Ramos (cell line): Measurements from ENCODE around the gene IQGAP2.

Experiments used
- in situ Hi-C: fragments of 300-500 bp; cut with MboI; formaldehyde crosslinking; loops from one replicate; pipeline ENCODE4 v1.14.3; 2022; ENCODE audit warnings: low sequenced_read_pairs; ENCODE audit not compliant: unreplicated experiment

The IQGAP2 gene

DNA sequence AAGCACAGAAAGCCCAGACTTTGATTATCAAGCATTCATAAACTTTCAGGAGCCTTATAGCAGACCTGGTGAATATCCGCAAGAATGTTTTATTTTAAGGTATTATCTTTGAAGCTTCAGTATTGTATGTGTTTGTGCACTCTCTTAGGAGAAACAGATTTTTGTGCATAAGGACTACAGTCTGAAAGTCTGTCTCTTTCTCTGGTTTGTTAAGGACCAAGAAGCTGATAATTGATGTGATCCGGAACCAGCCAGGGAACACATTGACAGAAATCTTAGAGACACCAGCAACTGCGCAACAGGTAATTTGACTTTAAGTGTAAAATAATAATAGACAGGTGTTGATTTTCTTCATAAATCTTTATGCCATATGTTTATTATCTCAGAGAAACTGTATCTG is 290.1 kb downstream of the IQGAP2 start:
- in situ Hi-C loops: no loop called here

DNA sequence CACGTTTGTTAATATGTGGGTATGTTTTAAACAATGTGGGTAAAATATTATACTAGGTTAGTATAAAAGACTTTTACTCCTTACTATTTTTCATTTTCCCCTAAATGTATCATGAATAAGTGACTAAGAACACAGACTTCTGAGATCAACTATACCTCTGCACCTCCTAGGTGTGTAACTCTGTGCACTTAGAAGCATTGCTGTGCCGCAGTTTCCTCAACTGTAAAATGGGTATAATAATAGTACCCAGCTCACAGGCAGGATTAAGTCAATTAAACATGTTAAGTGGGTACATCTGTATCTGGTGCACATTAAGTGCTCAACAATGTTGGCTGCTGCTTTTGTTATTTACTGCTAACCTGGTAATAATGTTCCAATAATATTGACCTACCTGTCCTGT is 291.2 kb downstream of the IQGAP2 start:
- in situ Hi-C loops: no loop called here

DNA sequence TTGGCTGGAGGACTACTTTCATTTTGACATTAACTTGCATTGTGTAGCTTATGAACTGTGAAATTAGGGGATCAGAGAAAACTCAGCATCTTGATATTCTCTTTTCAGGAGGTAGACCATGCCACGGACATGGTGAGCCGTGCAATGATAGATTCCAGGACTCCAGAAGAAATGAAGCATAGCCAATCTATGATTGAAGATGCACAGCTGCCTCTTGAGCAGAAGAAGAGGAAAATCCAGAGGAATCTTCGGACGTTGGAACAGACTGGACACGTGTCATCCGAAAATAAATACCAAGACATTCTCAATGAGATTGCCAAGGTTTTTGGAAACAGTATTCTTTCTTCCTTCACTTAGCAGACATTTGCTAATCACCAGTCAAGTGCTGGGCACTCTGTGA is 292.3 kb downstream of the IQGAP2 start:
- in situ Hi-C loops: no loop called here

DNA sequence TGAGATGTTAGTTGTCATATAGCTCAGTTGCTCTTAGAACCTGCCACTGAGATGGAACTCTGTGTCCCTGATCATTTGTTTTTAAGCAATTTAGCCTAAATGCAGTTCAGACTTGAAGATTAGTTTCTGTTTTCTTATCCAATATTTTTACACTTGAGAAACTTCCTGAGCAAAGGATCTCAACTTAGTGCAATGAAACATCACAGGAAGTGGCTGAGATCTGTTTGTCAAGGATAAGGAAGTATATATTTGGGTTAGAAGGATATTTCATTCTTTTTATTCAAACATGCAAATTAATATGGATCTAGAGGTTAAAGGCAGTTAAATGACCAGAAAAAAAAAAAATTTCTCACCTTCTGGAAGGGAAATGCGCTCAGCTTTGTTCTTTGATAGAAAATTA is 293.2 kb downstream of the IQGAP2 start:
- in situ Hi-C loops: no loop called here

DNA sequence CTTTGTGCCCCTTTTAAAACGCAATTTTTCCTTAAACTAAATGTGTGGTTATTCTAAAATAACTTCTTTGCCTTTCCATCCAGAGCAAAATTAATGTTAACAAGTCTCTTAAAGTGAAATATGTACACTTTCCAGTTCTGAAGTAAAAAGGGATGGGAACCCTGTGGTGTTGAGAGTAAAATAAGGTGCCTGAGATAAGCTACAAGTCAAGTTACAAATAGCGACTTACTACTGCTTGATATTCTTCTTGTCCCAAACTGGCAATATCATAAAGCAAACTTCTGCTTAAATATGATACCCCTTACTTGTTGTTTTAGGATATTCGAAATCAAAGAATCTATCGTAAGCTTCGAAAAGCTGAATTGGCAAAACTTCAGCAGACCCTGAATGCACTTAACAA is 294.6 kb downstream of the IQGAP2 start:
- in situ Hi-C loops: no loop called here

DNA sequence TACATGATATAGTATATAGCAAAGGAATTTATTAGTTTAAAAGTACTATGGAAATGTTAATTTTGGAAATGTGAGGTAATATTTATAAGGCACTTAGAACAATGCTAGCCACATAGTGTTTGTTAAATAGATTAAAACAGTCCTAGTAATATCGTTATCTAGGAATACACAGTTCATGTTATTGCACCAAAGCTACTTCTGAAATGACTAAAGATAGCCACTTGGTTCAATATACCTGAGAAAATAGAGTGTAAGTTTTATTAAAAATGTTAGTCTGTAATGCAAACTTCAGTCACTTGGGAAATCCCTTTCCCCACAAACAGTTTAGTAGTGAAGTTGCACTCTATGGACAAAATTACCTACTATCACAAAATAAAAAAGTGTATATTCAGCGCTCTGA is 297.5 kb downstream of the IQGAP2 start:
- in situ Hi-C loops: no loop called here

DNA sequence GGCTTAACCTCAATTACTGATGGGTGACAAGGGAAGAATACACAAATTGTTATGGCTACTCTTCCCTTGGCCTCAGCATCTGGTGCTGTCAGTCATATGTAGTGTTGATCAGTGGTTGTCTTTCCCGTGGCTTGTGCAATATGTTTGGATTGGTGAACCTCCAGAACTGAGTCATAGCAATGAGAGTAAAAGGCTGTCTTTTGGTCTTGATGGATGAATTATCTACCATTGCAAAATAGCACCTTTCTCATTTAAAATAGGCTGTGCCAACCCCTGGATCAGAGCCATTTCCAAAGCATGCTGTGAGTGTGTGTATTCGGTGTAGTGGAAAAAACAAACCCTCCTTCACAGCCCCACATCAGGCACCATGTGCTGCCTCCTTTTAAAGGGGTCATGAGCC is 298.2 kb downstream of the IQGAP2 start:
- in situ Hi-C loops: no loop called here

DNA sequence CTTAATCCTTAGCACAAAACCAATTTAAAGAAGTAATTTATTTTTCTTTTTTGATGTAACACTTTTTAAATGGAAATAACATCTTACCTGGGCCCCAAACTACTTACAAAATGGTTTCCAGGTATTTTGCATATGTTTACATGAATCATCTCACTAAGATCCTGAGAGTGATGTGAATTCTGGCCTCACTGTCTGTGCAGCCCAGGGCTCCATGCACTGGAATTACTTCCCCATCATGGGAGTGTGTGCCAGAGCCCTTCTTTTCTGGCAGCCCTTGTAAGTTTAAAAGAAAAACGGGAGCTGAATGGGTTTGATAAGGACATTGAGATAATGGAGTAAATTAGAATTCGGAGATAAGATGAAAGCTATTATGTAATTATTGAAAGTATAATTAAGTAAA is 300.6 kb downstream of the IQGAP2 start:
- in situ Hi-C loops: no loop called here

DNA sequence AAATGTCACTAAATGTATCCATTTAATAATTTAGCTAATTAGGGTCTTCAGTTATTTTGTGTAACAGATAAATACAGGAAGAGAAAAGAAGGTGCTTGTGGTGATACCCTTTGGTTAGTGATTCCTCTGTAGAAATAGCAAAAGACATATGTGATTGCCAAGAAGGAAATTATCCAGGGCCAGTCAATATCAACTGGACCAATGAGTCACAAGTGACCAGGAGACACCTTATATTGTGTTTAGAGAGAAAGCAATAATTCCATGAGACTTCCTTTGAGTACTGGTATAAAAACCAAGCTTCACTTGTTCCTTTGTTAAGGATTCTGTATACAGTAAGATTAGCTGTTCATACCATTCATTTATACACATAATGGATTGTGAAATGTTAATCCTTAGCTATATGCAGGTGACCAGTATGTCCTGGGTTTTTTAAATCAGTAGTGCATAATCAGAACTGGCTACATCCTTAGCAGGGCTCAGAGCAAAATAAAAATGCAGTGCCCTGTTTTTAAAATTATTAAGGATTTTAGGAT is 301.1 kb downstream of the IQGAP2 start:
- in situ Hi-C loops: no loop called here

DNA sequence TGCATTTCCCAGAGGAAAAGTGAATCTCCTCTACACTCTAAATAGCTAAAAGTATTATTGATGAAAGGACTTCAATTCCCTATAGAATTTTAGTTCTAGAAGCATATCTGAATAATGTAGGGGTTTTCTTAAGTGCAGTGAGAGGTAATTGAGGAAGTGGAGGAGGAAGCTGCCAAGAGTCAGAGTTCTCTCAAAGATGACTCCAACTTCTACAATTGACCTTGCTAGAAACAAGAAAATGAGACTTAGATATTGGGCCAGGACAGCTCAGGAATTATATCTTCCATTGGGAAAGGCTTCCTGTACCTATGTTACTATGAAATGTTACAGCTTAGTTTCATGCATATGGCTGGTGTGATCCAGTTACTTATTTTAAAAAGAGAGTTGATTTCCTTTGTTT is 302.5 kb downstream of the IQGAP2 start:
- in situ Hi-C loops: no loop called here

DNA sequence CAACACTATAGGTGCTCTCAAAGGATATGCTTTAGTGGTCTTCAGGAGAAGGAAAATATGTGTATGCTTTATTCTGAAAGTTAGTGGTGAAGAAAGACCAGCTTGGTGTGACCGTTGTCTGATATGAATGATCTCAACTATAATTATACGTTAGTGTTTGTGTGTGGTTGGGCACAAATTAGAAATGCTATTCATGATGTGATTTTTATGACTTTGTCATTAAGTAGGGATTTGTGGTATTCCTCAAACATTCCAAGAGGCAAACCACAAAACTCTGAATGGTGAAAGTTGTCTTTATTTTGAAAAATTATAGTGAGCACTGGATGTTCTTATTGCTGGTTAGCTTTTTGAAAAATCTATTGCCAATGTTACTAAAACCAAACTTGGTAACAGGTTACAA is 306.7 kb downstream of the IQGAP2 start:
- in situ Hi-C loops: no loop called here

DNA sequence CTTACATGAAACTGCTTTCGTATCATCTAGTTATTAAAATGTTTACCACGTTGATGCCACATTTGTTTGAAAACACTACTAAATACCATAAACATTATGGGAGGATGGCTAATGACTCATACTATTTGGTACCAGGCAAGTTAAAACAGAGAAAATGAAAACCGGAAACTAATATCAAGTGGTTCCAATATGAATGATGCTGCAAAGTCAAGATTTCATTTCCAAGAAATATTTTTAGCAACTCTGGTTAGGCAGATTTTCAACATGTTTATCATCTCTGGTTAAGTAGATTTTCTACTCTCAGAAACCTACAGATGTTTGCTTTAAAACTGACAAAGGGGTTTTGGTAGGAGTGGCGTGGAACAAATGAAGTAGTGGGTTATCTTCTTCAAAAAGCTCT is 307.9 kb downstream of the IQGAP2 start:
- in situ Hi-C loops: no loop called here

DNA sequence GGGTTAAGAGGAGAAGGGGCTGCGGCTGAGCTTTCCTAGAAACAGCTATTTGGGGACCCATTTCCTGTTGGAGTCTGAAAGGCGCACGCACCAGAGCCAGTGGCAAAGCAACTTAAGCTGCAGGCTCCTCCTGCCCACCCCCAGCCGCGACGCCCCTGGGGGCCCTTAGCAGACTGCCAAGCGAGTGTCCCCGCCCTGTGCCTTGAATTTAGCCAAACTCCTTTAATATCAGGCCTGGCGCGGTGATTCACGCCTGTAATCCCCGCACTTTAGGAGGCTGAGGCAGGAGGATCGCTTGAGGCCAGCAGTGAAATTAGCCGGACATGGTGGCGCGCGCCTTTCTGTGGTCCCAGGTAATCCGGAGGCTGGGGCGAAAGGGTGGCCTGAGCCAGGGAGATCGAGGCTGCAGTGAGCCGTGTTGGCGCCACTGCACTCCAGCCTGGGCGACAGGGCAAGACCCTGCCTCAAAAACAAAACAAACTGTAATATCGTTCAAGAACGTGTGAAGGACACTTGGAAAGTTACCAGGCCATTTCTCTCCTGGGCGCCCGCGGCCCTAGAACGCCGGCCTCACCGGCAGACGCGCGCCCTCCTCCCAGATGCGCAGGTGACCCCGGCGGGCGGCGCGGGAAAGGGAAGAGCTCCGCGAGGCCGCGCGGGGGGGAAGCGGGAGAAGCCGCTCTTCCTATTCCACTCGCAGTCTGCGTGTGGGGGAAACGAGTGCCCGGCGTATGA is 311.8 kb downstream of the IQGAP2 start:
- in situ Hi-C loops: no loop called here

DNA sequence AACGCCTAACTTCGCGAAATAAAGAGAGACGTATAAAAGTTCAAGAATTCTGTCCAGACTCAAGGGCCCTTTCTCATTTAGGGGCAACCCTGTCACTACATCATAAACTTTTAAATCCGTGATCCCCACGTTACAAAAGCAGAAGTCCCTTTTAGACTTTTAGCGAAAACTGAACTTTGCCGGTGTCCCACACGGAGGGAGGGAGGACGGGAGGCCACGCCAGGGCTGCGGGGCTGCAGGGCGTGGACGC is 312.3 kb downstream of the IQGAP2 start:
- in situ Hi-C loops: no loop called here

DNA sequence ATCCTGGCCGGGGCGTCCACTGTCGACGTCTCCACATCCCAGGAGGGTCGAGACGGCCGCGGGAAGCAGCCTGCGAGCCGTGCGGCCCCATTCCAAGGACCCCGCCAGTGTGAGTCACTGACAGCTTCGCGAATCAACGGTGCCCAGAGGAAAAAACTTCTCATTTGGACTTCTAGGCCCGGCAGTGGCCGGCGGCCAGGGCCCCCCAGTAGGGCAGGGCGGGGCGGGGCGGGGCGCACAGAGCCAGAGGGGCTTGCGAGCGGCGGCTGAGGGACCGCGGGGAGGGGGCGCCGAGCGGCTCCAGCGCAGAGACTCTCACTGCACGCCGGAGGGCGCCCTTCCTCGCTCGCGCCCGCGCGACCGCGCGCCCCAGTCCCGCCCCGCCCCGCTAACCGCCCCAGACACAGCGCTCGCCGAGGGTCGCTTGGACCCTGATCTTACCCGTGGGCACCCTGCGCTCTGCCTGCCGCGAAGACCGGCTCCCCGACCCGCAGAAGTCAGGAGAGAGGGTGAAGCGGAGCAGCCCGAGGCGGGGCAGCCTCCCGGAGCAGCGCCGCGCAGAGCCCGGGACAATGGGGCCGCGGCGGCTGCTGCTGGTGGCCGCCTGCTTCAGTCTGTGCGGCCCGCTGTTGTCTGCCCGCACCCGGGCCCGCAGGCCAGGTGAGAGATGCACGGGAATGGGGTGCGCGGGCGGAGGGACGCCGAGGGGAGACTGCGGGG is 312.8 kb downstream of the IQGAP2 start, which contains the start of gene F2R:
TSS of gene F2R (plus strand) at position 391 of the 720 bp plus-strand sequence. CDS start at position 573, 182 bp downstream.
- in situ Hi-C loops: no loop called here

DNA sequence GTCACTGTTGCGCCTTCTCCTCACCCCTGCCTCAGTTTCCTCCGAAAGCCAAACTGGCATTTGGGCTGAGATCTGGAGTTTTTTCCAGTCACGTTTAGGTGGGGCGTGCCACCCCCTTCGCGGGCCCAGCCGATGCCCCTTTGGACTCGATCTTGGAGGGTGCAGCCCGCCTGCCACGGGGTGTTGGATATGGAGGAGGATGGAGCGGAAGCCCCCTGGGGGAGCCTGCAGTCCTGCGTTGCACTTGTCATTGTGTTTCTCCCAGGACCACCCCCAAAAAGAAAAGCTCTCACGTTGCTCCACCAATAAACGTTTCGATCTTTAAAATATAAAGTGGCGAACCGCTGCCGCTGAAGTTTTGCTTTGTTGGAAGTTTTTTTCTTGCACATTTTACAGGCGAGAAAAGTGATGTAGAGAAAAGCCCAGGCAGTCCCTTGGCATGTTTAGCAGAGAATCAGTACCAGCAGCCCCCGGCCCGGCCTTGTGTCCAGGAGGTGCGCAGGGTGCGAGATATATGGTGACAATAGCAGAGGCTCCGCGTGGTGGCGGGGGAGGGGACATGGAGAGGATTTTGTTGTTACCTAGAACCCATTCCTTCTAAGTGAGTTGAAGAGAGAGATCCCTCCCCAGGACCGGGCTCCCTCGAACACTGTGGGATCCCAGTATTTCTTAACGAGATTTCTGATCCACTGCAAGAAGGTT is 313.5 kb downstream of the IQGAP2 start:
- in situ Hi-C loops: no loop called here

DNA sequence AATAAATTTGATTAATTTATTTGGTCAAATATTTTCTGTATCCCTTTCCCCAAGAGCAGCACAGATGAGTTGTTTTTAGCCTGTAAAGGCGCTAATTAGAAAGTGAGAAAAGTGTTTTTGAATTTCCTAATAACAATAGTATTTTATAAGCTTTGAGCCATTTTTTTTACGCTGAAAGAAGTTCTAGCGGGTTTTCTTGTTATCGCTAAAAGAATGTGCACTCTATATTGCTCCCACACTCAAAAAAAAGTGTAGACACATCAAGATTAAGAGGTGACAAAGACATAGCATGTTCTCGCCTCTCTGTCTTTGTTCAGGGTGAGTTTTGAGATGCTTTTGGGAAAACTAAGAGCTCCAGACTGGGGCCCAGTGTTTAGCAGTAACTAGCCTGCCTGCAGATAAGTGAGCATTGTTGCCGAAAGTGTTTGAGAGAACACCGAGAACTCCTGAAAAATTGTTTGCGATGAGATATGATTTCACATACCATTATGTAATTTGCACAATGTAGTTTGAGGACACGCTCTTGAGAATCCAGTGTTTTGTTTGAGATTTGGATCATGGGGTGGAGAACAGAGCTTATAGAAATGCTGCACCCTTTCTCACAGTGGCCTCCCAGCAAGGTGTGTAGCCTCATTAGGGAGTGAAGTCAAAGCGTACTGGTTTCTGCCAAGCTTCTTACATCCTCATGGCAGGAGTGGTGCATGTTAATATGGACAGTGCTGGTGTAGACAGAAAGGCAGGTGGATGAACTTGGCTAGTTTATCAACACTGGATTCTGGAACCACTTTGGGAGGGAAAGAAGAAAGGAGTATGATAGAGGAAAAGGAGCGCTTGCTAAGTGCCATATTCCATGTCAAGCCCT is 314.4 kb downstream of the IQGAP2 start:
- in situ Hi-C loops: no loop called here

DNA sequence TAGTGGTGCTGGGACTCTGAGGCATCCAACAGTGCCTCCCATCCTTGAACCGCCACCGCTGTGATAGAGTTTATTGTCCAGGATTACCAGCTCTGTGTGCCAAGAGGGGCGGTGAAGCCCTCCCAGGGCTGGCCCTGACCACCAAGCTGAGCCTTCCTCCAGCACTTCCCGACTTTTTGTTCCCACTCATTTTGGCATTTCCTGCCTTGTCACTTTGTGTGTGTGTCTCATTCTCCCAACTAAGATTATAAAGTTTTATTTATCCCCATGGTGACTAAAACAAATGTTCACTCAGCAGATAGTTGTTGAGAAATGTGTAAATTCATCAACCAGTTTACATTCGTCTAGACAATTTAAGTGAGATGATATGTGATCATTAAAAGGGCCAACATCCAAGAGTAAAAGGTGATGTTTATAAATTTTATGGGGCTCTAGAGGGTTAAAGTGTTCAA is 315.3 kb downstream of the IQGAP2 start:
- in situ Hi-C loops: no loop called here

DNA sequence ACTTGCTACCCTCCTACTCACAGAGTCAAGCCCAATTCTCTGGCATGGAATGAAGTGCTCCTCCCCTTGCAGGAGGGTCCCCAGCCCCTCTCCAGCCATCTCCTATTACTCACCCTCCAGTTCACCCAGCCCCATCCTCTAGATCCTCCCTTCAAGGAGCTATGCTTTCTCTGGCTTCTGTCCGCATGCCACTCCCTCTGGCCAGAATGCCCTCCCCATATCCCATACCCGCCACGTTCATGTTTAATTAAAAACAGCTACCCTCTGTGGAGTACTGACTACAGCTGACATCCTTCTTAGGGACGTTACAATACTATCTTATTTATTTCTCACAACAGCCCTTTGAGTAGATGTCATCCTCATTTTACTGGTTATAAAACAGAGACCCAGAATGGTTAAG is 315.8 kb downstream of the IQGAP2 start:
- in situ Hi-C loops: no loop called here

DNA sequence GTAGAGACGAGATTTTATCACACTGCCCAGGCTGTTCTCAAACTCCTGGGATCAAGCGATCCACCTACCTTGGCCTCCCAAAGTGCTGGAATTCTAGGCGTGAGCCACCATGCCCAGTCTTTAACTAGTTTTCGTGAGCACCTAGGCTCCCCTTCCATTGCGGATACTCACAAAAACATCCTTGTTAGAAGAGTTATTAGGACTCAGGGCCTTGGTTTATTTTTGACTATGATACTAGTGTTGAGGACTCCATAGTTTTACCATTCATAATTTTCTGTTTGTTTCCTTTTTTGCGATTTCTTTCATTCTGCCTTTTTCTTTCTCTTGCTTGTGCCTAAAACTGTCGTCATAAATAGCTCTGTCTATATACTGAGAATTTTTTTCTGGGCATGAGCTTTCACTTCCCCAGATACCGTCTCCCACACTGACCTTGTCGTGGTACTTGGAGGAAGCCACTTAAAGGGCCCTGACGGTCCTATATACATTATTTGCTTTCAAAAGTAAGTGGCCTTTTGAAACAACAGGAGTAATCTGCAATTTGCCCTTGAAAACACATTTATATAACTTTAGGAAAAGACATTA is 318.0 kb downstream of the IQGAP2 start:
- in situ Hi-C loops: no loop called here
